ENCODE results near the gene ALDH1L1. TPM values are rescaled to one million over a fixed set of nuclear protein-coding genes. Genes with fewer than 3 reads are reported as not detected.

Gene ALDH1L1
- total RNA-seq, 1 donor from 2014 or later: 0.06 TPM

DNA sequence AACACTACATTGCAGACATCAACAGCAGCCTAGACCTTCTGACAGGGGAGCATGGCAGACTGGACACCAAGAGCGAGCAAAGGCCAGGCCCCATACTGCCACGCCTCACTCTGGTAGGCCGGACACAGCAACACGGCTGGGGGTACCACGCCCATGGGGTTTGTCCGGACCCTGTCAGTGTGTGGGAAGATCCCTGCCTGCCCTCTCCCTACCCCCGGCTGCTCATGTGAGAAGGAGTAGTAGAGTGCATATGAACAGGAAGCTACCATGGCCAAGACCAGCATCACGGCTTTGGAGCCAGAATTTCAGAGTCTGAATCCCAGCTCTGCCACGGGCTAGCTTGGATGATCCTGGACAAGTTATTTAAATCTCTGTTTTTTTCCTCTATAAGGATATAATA is 27.9 kb downstream of the ALDH1L1 start:
- H3K4me3 ChIP-seq (ENCODE audit: low read depth, low read length): no peak overlapping the region
- no peak for DNase-seq (ENCODE audit: low read depth)
- TF ChIP-seq, protein P1, sequence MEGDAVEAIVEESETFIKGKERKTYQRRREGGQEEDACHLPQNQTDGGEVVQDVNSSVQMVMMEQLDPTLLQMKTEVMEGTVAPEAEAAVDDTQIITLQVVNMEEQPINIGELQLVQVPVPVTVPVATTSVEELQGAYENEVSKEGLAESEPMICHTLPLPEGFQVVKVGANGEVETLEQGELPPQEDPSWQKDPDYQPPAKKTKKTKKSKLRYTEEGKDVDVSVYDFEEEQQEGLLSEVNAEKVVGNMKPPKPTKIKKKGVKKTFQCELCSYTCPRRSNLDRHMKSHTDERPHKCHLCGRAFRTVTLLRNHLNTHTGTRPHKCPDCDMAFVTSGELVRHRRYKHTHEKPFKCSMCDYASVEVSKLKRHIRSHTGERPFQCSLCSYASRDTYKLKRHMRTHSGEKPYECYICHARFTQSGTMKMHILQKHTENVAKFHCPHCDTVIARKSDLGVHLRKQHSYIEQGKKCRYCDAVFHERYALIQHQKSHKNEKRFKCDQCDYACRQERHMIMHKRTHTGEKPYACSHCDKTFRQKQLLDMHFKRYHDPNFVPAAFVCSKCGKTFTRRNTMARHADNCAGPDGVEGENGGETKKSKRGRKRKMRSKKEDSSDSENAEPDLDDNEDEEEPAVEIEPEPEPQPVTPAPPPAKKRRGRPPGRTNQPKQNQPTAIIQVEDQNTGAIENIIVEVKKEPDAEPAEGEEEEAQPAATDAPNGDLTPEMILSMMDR (conservative IDR thresholded peaks at IDR 0.05; ENCODE audit: low read depth, low read length): no peak

DNA sequence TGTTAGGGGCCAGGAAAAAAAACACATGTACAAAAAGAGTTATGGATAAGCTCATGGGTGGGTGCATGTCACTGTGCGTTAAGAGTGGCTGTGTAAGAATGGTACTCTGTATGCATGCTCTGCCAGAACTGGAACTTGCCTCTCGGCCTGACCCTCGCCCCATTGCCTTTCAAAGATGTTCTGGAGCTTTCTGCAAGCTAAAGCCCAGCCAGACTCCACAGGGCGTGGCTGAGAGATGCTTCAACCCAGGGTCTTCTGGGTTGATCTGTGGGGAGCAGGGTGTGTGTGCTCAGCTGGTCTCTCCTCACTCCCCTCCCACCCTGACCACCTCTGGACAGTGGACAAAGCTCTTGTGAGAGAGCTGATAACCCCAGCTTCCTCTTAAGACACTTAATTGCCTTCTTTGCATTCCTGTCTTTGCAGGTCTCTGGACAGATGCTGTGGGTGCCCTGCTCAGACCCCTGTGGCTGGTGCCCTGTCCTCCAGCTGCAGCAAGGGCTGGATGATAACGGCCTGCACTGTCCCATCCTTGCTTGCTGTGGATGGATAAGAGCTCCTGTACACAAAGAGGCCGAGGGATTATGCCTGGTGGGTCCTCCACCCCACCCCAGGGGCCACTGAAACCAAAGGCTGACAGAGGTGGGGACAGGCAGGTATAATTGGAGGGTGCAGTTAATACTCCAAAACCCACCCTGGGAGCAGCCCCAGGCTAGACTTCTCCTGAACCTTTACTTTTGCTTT is 28.7 kb downstream of the ALDH1L1 start:
- DNase-seq (ENCODE audit: low read depth): no peak
- TF ChIP-seq, protein P1 (conservative IDR thresholded peaks at IDR 0.05; ENCODE audit: low read depth, low read length): no peak
- no peak overlapping the region for H3K4me3 ChIP-seq (ENCODE audit: low read depth, low read length)

DNA sequence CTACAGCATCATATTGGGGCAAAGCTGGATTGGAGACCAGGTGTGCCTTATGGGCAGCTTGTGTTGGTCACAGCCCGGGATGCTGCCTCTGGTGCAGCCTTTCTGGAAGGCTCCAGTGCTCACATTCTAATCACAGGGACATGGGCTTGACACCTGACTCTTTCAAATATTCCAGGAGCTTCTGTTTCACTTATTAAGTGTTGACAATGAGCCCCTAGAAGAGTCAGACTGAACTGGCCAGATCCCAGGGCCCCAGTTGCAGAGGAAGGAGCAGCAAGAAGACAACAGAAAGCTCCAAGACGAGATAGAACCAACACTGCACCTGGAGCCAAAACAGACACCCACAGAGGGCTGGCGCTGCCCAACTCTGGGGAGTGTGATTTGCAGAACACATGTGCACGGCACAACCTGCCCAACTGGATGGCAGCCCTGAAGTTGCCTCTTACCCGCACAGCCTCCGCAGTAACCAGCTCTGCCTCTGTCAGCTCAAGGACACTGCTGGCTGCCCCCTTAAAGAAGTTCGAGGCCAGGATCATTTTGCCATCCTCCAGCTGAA is 30.3 kb downstream of the ALDH1L1 start:
- H3K4me3 ChIP-seq (ENCODE audit: low read depth, low read length): no peak overlapping the region
- DNase-seq (ENCODE audit: low read depth): no peak
- TF ChIP-seq, protein P1 (conservative IDR thresholded peaks at IDR 0.05; ENCODE audit: low read depth, low read length): no peak

DNA sequence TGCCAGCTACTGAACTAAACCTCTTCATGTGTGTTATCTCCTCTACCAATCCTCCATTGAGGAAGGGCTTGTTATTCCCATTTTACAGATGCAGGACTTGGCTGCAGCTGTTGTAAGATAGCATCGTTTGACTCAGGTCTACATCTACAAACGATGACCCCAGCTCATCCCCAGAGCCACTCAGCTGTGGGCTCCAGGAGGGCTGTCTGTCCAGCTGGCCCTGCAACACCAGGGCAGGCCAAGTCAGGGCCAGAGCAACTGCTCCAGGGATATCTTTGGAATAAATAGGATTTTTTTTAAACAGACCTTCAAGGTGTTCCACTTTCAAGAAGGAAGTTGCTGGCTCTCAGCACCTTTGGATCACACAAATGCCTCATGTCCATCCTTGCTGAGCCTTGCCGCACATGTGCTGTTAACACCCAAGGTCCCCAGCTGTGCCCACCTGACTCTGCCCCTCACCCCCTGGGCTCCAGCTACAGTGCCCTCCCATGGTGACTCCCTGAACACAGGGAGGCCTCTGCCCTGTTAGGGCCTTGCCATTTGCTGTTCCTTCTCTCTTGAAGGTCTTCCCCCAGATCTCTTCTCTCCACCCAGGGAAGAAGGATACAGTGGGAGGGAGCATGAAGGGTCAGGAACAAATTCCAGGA is 31.0 kb downstream of the ALDH1L1 start:
- no peak overlapping the region for H3K4me3 ChIP-seq (ENCODE audit: low read depth, low read length)
- TF ChIP-seq, protein P1 (conservative IDR thresholded peaks at IDR 0.05; ENCODE audit: low read depth, low read length): no peak
- DNase-seq (ENCODE audit: low read depth): no peak

DNA sequence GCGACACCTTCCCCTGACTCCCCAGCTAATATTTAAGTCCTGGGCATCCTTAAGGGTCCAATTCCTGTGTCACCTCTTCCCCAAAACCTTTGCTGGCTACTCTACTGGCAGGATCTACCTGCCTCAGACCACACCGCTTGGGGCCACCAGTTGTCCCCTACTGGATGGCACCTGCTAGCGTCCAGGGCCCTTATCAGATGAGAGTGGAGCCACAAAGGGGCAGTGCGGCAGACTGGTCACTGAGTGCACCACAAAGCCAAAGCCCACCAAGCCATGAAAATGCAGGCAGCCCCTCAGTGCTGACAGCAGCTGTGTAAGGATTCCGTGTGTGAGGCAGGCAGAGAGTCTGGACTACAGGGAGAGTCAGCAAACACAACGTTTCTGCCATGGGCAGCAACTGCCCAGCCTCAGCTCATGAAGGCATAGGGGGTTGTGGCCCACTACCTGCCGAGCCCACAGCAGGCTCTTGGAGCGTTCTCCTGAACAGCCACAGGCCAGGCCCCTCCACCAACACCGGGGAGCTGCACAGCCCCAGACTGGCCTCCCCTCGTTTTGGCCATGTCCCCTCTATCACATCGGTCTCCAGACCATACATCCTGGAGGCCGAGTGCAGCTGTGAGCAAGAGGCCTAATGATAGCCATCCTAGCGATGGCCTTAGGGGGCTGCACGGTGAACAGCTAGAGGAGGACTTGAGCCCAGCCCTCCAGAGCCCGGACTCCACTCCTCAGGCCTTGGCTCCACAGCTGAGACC is 32.3 kb downstream of the ALDH1L1 start:
- TF ChIP-seq, protein P1 (conservative IDR thresholded peaks at IDR 0.05; ENCODE audit: low read depth, low read length): no peak
- H3K4me3 ChIP-seq (ENCODE audit: low read depth, low read length): no peak overlapping the region
- DNase-seq (ENCODE audit: low read depth): no peak

DNA sequence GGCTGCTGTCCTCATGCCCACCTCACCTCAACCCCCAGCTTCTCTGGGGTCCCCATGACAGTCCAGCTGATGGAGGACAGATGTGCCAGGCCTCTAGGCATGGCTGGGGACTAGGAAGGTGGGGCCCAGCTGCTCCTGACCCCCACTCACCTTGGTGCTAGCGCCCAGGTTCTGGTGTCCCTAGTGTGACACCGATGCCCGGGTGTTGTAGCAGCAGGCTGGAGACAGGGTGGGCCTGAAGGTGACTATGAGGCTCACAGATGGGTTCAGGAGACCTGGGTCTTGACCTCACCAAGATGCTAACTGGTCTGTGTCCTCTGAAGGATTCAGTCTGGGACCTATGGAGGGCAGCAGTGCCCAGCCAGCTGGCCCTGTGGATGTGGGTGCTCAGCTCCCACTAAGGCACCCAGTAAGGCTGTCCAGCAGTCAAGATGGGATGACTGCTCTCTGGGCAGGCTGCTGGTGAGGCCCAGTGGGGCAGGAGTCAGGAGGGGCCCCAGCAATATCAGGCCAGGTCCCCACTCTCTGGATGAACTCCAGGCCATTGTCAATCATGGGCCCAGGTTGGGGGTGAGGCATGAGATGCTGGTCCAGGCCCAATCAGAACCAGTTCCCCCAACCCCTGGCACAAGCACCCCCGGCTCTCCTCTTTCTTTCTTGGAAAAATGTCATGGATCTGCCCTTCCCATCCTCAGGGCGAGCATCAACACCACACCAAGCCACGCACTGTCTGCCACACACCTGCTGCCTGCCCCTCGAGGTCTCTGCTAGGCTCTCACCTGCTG is 33.0 kb downstream of the ALDH1L1 start:
- TF ChIP-seq, protein P1 (conservative IDR thresholded peaks at IDR 0.05; ENCODE audit: low read depth, low read length): no peak

More for the DNA sequence above, 33.0 kb downstream of the ALDH1L1 start:
- no peak overlapping the region for H3K4me3 ChIP-seq (ENCODE audit: low read depth, low read length)
- DNase-seq (ENCODE audit: low read depth): no peak
